Ecto neural progenitor cell (in vitro differentiated cells): ENCODE data around the gene ZNF154.
"Not testable (repeated sequence)": the region's sequence is repeated elsewhere in the genome, so short reads cannot be mapped to it uniquely, and the experiment has no call there.

ENCODE experiments used
- DNase-seq: peaks from one replicate; pipeline ENCODE4 v3.0.0-alpha.2; 2018; ENCODE audit warnings: low spot score

Gene ZNF154

GRCh38 chr19:57708641-57709361, at the start of gene ZNF154:
ZNF154 (minus strand) TSS chr19:57709204; CDS start chr19:57708971, 233 bp downstream.
- peak; percentile 83 for DNase-seq

GRCh38 chr19:57757941-57758340, 48.9 kb upstream of the ZNF154 start:
- DNase-seq: no peak

- no peak for DNase-seq
Measured at GRCh38 chr19:57755031-57755430, 46.0 kb upstream of the ZNF154 start.

- DNase-seq: no peak
Measured at GRCh38 chr19:57754091-57754673, 45.2 kb upstream of the ZNF154 start.

GRCh38 chr19:57748029-57748428, 39.0 kb upstream of the ZNF154 start:
- DNase-seq: no peak

GRCh38 chr19:57747472-57747807, 38.4 kb upstream of the ZNF154 start:
- DNase-seq: no peak

- DNase-seq: peak; percentile 85
Measured at GRCh38 chr19:57746580-57747471, 37.8 kb upstream of the ZNF154 start, which contains the start of gene ZNF776. ZNF776 (plus strand) TSS chr19:57746815; CDS start chr19:57747059, 244 bp downstream.

- DNase-seq: not testable (repeated sequence)
Measured at GRCh38 chr19:57738770-57739169, 29.8 kb upstream of the ZNF154 start.

GRCh38 chr19:57738320-57738719, 29.3 kb upstream of the ZNF154 start:
- DNase-seq: peak; percentile 55

- DNase-seq: no peak
Measured at GRCh38 chr19:57720878-57721277, 11.9 kb upstream of the ZNF154 start.

- no peak for DNase-seq
Measured at GRCh38 chr19:57719901-57720519, 11.0 kb upstream of the ZNF154 start.

- DNase-seq: no peak
Measured at GRCh38 chr19:57719424-57719823, 10.4 kb upstream of the ZNF154 start.

GRCh38 chr19:57712222-57712621, 3.2 kb upstream of the ZNF154 start:
- DNase-seq: no peak

- DNase-seq: no peak
Measured at GRCh38 chr19:57709616-57710015, 612 bp upstream of the ZNF154 start.

- no peak for DNase-seq
Measured at GRCh38 chr19:57706346-57706745, 2.7 kb downstream of the ZNF154 start.

GRCh38 chr19:57701625-57702024, 7.4 kb downstream of the ZNF154 start:
- DNase-seq: no peak

GRCh38 chr19:57689750-57690149, 19.3 kb downstream of the ZNF154 start:
- DNase-seq: no peak

GRCh38 chr19:57688011-57688763, 20.8 kb downstream of the ZNF154 start:
- no peak for DNase-seq

- no peak for DNase-seq
Measured at GRCh38 chr19:57687363-57688010, 21.5 kb downstream of the ZNF154 start.

- DNase-seq: no peak
Measured at GRCh38 chr19:57686727-57687126, 22.3 kb downstream of the ZNF154 start.

- no peak for DNase-seq
Measured at GRCh38 chr19:57682226-57682766, 26.7 kb downstream of the ZNF154 start.
